ENCODE results near the gene RFT1.
A peak's percentile ranks its signal among the peaks of the same experiment; 100 is the strongest.
"Not testable (repeated sequence)": the region's sequence is repeated elsewhere in the genome, so short reads cannot be mapped to it uniquely, and the experiment has no call there.

Gene RFT1

DNA sequence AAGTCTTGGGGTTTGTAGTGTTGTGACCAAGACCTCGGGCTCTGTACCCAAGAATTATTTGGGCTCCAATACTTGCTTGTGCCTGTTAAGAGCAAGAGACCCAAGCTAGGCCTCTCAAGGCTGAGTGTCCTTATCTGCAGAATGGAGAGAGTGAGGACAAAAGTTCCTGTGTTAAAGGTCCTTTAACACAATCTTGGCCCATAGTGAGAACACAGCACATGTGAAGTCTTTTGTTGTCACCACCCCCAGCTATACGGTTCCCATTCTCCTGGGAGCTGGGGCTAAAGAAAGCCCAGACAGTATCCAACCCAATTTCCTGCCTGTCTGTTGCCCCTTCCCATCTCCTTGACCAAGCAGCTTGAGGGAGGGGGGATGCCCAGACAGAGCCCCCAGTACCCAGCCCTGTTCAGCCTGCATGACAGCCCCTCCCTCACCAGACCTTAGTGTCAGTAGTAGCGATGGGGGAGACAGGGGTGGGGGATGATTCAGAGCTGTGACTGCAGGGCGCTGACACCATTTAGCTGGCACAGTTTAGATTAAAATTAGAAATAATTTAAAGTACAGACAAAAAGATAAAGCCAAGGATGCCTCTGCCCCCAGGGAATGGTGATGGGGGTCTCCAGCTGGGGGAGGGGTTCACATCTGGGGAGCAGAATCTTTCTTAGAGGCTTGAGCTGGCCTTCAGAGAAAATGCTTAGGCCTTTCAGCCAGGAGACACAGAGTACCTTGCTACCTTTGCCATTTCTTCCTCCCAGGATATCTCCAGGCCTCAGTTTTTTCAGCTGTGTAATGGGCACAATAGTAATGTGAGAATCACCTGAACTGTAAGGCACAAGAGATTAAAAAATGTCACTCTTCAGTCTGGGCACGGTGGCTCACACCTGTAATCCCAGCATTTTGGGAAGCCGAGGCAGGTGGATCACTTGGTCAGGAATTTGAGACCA is 33.5 kb upstream of the RFT1 start:
- DNase-seq (ENCODE audit: low read depth): no peak

GRCh38 chr3:53162672-53163443 is 32.6 kb upstream of the RFT1 start:
- DNase-seq (ENCODE audit: low read depth): no peak

GRCh38 chr3:53161820-53162671 is 31.8 kb upstream of the RFT1 start:
- no peak for DNase-seq (ENCODE audit: low read depth)

DNA sequence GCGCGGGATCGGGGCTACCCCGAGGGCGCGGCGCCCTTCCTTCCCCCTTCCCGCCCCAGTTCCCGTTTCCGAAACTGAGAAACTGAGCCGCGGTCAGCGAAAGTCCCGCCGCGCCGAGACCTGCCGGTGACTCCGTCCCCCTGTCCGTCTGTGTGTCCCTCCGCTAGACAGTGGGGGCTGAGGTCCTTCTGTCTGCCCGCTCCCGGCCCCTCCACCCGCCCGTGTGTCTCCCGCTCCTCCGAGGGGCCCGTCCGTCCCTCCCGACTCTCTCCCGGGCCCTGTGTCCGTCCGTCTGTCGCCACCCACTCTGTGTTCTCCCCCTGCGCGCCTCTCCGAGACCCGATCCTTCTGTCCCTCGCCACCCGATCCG is 31.2 kb upstream of the RFT1 start:
- no peak for DNase-seq (ENCODE audit: low read depth)

DNA sequence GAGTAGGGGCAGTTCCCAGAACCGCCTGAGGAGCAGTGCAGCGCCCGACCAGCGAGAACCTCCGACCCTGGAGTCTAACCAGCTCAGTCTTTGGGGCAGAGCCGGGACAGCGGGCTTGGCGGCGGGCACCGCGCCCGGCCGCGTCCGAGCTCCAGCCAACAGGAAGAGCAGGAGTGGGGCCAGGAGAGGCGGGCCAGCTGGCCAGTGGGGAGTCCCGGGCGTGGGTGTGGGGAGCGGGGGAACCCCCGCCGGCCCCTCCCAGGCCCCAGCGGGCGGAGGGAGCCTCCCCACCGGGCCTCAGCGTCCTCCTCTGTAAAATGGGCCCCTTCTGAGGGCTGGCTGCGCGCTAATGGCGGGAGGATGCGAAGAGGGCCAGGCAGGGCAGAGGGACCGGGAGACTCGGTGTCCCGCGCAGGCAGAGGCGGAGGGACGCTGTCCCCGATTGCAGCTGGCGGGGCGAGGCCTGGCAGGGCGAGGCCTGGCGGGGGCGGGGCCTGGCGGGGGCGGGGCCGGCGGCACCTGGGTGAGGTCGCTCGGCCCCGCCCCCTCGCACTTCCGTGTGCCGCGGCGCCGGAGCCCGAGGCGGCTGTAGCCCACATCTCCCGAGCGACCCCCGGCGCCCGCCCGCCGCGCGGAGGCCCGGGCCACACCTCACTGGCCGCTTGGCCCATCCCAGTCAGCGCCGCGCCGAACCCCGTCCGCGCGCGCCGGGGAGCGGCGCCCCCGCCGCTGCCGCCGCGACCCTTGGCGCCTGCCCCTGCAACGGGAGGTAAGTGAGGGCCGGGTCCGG is 30.6 kb upstream of the RFT1 start, which contains the start of gene PRKCD:
Gene PRKCD (plus strand): TSS at position 550 of the 790 bp plus-strand sequence. CDS start 17,214 bp downstream, outside the sequence.
- peak; percentile 65 for DNase-seq (ENCODE audit: low read depth)

GRCh38 chr3:53160061-53160659 is 29.9 kb upstream of the RFT1 start:
- no peak for DNase-seq (ENCODE audit: low read depth)

DNA sequence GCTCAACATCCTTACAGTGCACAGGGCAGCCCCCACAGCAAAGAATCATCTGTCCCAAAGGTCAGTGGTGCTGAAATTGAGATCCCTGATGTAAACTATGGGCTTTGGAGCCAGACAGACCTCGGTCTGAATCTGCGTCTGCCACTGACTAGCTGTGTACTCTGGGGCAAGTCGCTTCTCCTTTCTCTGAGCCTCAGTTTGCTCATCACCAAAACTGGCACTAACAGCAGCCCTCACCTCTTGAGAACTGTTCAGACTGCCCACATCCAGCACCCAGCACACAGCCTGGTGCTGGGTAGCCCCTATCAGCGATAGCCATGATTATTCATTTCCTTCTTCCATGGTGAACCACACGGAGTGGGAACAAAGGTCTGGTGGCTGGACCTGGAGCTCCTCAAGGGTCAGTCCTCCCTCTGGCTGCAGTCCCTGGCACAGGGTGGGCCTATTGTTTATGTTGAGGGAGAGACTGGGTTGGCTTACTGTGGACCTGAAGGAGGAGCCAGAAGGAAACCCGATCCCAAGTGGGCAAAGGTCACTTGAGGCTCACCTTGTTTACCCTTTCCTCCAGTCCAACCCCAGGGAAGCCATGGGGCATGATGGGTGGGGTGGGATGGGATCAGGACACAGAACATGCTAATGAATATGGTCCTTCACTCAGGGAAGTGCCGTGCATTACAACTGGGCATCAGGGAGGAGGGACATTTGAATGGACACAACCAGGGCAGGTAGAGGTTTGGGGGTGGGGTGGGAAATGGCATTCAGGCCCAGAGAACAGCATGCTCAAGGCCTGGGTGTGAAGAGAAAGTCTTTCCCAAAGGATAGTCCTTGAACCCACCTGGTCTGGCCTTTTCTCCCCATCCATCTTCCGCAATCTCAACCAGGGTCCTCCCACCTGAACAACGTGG is 29.2 kb upstream of the RFT1 start:
- no peak for DNase-seq (ENCODE audit: low read depth)

GRCh38 chr3:53158765-53159155 is 28.5 kb upstream of the RFT1 start:
- no peak for DNase-seq (ENCODE audit: low read depth)

DNA sequence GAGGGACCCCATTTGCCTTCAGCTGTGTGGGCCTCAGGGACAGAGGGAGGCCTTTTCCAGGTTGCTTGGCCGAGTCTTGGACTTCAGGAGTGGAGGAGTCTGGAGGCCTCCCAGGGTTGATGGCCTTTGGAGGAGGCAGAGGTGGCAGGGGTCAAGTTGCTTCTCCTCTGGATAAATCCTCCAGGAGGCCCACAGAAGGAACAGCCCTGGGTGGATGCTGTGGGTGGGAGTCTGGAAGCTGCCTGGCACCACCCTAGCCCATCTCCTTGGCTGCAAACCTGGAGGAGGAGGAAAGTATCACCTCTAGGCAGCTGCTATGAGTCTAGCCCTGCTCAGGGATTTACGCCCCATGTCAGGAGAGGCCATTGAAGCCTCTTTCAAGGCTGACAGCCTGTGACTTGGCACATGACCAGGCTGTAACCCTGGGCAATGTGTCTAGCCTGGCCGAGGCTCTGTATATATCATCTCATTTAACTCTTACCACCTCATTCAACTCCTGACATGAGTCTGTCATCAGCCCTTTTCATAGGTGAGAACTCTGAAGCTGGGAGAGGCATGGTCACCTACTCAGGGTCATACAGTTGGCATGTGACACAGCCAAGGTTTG is 27.8 kb upstream of the RFT1 start:
- DNase-seq (ENCODE audit: low read depth): no peak

DNA sequence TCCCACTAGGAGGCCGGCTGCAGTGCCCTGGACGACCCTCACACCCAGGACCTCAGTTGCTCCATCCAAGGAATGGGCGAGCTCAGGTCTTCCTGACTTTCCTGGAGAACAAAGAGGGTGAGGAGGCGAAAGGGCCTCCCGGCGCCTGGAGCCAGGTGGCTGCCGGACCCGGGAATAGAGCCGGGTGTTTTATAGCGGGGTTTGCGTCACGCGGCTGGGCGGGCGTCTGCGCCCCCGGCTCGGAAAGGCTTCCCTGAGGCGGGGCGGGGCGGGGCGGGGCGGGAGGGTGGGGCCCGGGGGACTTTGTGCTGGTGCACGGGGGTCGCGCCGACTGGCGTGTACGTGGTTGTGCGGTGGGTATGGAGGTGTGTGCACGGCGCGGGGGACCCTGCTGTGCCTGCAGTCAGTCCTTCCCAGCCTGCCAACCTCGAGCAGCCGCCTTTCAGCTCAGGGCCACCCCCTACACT is 26.2 kb upstream of the RFT1 start:
- DNase-seq (ENCODE audit: low read depth): no peak

DNA sequence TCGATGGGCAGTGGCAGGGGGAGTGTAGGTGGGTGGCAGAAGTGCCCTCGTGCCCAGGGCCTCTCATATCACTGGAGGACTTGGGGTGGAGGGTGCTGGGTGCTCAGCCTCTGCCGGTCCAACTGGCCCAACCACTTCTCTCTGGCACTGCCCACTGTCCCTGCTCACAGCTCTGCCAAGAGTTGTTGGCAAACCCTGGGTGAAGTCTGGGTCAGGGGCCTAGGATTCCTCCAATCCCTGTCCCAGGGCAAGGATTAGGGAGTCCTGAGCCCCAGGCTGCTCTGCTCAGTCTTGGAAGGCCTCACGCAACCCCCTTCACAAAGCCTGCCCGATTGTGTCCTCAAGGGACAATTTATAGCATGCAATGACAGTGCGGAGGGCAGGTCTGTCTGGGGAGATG is 25.5 kb upstream of the RFT1 start:
- no peak for DNase-seq (ENCODE audit: low read depth)

GRCh38 chr3:53154881-53155285 is 24.6 kb upstream of the RFT1 start:
- DNase-seq (ENCODE audit: low read depth): no peak

- DNase-seq (ENCODE audit: low read depth): no peak
Measured at GRCh38 chr3:53153980-53154379, 23.7 kb upstream of the RFT1 start.

DNA sequence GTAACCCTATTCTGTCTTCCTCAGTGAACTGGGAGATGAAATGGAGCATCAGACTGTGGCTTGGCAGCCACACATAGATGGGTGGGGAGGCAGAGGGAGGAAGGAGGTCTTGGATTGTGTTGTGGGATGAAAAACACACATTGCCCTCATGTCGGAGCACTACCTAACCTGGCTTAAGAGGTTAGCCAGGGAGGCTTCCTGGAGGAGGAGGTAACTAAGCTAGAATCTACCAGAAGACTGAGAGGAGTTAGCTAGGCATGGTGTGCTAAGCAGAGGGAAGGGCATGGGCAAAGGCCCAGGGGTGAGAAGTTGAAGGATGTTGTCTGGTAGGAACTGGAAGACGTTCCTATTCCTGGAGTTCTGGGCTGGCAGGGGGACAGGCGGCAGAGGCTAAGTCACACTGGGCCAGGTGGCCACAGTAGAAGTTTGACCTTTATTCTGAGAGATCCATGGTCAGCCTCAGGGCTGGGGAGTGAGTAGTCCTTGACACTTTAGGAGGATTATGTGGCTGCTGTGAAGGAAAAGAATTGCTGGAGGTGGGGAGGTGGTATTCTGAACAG is 23.1 kb upstream of the RFT1 start:
- no peak for DNase-seq (ENCODE audit: low read depth)

DNA sequence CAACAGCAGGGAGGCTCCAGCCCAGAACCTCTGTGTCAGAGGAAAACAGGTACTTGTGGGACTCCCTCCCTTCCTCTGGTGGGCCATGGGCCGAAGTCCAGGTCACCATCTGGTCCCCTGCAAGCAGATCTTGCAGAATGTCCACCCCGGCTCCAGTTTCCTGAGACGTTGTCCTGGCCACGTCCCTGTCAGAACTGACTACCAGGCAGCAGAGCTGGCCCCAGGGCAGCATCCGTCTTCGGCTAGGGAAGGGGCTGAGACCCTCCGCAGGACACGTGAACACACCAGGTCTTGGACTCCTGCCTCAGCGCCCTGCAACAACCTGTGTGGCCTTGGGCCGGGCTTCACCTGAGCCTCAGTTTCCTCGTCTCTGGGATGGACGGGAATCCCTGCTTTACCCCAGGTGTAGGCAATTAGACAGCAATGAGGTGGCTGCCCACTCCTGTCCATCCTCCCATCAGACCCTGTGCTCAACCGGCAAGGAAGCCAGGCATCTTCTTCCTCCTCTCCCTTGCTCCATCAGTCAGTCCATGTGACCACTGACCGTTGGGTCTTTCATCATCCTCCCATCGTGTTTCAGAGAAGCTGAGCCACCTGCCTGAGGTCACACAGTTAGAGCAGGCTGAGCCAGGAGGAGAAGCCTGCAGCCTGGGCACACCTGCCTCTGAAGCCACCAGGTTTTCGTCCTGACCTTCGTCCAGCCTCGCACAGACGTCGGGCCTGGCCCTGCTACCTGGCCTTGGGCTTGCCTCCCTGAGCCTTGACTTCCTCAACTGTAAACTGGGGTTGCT is 21.8 kb upstream of the RFT1 start:
- no peak for DNase-seq (ENCODE audit: low read depth)

GRCh38 chr3:53151465-53151864 is 21.2 kb upstream of the RFT1 start:
- DNase-seq (ENCODE audit: low read depth): no peak

DNA sequence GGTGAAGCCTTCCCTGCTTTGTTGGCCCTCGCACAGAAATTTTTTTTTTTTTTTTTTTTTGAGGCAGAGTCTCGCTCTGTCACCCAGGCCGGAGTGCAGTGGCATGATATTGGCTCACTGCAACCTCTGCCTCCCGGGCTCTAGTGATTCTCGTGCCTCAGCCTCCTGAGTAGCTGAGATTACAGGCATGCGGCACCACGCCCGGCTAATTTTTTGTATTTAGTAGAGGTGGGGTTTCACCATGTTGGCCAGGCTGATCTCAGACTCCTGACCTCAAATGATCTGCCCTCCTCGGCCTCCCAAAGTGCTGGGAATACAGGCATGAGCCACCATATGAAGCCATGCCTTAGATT is 20.8 kb upstream of the RFT1 start:
- DNase-seq (ENCODE audit: low read depth): not testable (repeated sequence)

Measured in HS-5 (cell line).